Measurements from ENCODE around the gene RGS17. TPM values are rescaled to one million over a fixed set of nuclear protein-coding genes. Genes with fewer than 3 reads are reported as not detected.
A peak's percentile ranks its signal among the peaks of the same experiment; 100 is the strongest.

RGS17 gene
- total RNA-seq, 4 donors from 2014 or later = 0.06 to 0.83 (median 0.34) TPM

DNA sequence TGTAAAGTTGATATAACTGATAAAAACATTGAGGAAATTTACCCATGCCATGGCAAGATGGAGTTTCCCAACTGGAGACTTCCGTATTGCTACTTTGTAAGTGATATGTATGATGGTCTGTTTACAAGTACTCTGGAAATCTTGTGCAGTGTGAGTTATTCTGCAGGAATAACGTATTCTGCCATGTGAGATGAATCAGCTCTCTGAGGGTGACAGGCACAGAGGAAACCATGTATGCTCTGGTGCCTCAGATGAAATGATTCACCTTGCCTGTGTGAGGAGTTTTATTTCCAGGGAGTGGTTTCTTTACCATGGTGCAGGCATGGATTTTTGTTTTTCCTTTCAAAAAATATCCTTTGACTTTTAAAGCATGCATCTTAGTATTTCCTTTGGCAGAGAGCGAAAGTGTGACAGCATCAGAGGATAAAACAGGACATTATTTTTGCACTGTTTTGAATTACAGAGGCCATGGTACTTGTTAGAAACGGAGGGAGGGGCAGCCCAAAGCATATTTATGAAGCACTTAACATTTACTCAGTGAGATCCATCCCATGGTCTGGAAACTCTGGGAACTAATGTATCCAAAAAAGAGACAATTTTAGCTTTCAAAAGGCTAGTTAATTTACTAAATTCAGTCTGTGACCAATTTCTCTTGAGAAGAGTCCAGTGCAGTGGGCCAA, 92.6 kb downstream of the RGS17 start:
- 62% methylated on average over 4 of the region's 4 CpGs for WGBS
- H3K4me3 ChIP-seq = no peak overlapping the region
- H3K9me3 ChIP-seq = no peaks in the 10 kb centered on the region
- no peaks in the 10 kb centered on the region for H3K4me1 ChIP-seq
- H3K27me3 ChIP-seq = no peaks in the 10 kb centered on the region
- H3K36me3 ChIP-seq = no peaks in the 10 kb centered on the region
- no peak overlapping the region for H3K27ac ChIP-seq (replicated peaks in 1 of 4)
- no peak for DNase-seq (ENCODE audit: extremely low spot score)
- TF ChIP-seq POLR2A (IDR thresholded peaks at IDR 0.05; ENCODE audit: low read depth) (no peak), POLR2AphosphoS5 (IDR thresholded peaks at IDR 0.05) (no peak), EP300 (IDR thresholded peaks at IDR 0.05) (no peak)
- TF ChIP-seq, protein P1, sequence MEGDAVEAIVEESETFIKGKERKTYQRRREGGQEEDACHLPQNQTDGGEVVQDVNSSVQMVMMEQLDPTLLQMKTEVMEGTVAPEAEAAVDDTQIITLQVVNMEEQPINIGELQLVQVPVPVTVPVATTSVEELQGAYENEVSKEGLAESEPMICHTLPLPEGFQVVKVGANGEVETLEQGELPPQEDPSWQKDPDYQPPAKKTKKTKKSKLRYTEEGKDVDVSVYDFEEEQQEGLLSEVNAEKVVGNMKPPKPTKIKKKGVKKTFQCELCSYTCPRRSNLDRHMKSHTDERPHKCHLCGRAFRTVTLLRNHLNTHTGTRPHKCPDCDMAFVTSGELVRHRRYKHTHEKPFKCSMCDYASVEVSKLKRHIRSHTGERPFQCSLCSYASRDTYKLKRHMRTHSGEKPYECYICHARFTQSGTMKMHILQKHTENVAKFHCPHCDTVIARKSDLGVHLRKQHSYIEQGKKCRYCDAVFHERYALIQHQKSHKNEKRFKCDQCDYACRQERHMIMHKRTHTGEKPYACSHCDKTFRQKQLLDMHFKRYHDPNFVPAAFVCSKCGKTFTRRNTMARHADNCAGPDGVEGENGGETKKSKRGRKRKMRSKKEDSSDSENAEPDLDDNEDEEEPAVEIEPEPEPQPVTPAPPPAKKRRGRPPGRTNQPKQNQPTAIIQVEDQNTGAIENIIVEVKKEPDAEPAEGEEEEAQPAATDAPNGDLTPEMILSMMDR (IDR thresholded peaks at IDR 0.05) = no peak
- intact Hi-C loops (cut with DNase I) = loop anchor here (10.0 kb wide), 1 partner anchor 476 kb away; no protein-coding TSS in a partner anchor

- no peaks in the 10 kb centered on the region for H3K4me1 ChIP-seq
- no peak overlapping the region for H3K27ac ChIP-seq (replicated peaks in 1 of 4)
- H3K36me3 ChIP-seq = no peaks in the 10 kb centered on the region
- H3K9me3 ChIP-seq = no peaks in the 10 kb centered on the region
- DNase-seq (ENCODE audit: extremely low spot score) = no peak
- H3K4me3 ChIP-seq = no peak overlapping the region
- no peaks in the 10 kb centered on the region for H3K27me3 ChIP-seq
- 94% methylated on average over 9 of the region's 9 CpGs for WGBS
- TF ChIP-seq POLR2A (IDR thresholded peaks at IDR 0.05; ENCODE audit: low read depth) (no peak), POLR2AphosphoS5 (IDR thresholded peaks at IDR 0.05) (no peak), EP300 (IDR thresholded peaks at IDR 0.05) (no peak)
- TF ChIP-seq, protein P1 (IDR thresholded peaks at IDR 0.05) = no peak
- intact Hi-C loops (cut with DNase I) = loop anchor here (10.0 kb wide), 1 partner anchor 481 kb away; no protein-coding TSS in a partner anchor
Observed at GRCh38 chr6:153034139-153034538, 96.9 kb downstream of the RGS17 start.

- DNase-seq (ENCODE audit: extremely low spot score) = no peak
- H3K4me3 ChIP-seq = no peak overlapping the region
- H3K27me3 ChIP-seq = no peaks in the 10 kb centered on the region
- no peaks in the 10 kb centered on the region for H3K36me3 ChIP-seq
- WGBS = 69% methylated on average over 9 of the region's 9 CpGs
- no peak overlapping the region for H3K27ac ChIP-seq (replicated peaks in 1 of 4)
- intact Hi-C loops (cut with DNase I) = loop anchor here (10.0 kb wide), 1 partner anchor 482 kb away; no protein-coding TSS in a partner anchor
- H3K4me1 ChIP-seq = no peaks in the 10 kb centered on the region
- TF ChIP-seq, protein P1 (IDR thresholded peaks at IDR 0.05) = peak; percentile 14 to 44 (median 38)
- no peak for TF ChIP-seq POLR2AphosphoS5 (IDR thresholded peaks at IDR 0.05)
- H3K9me3 ChIP-seq = no peaks in the 10 kb centered on the region
Observed at GRCh38 chr6:153032255-153032882, 98.7 kb downstream of the RGS17 start.

GRCh38 chr6:153031335-153031955, 99.6 kb downstream of the RGS17 start:
- intact Hi-C loops (cut with DNase I) = loop anchor here (10.0 kb wide), 1 partner anchor 483 kb away; no protein-coding TSS in a partner anchor
- DNase-seq (ENCODE audit: extremely low spot score) = no peak
- H3K9me3 ChIP-seq = no peaks in the 10 kb centered on the region
- H3K4me3 ChIP-seq = no peak overlapping the region
- H3K27me3 ChIP-seq = no peaks in the 10 kb centered on the region
- no peaks in the 10 kb centered on the region for H3K36me3 ChIP-seq
- no peak overlapping the region for H3K27ac ChIP-seq (replicated peaks in 1 of 4)
- 43% methylated on average over 1 of the region's 1 CpG for WGBS
- H3K4me1 ChIP-seq = no peaks in the 10 kb centered on the region
- TF ChIP-seq POLR2AphosphoS5 (IDR thresholded peaks at IDR 0.05) = no peak
- TF ChIP-seq, protein P1 (IDR thresholded peaks at IDR 0.05) = no peak
- TF ChIP-seq EP300 (IDR thresholded peaks at IDR 0.05) = no peak
- TF ChIP-seq POLR2A (IDR thresholded peaks at IDR 0.05; ENCODE audit: low read depth) = no peak

Measured in esophagus muscularis mucosa (tissue), 4 donors.